HG03558 (cell line): Measurements from ENCODE around the gene TCEA3.

Experiments used
- ATAC-seq: cut with Tn5 transposase; IDR thresholded peaks from one replicate; pipeline ENCODE4 v1.9.1; 2021; ENCODE audit warnings: moderate number of reproducible peaks; ENCODE audit not compliant: unreplicated experiment; ENCODE audit errors: extremely low read depth

TCEA3 gene

GRCh38 chr1:23424293-23425192 lies at the start of gene TCEA3:
Gene TCEA3, minus strand, starts transcription at chr1:23424748. Its CDS starts 115 bp downstream, at chr1:23424633.
- ATAC-seq: no peak

- no peak for ATAC-seq
These were observed 48.7 kb upstream of the TCEA3 start for GRCh38 chr1:23473037-23473800.

GRCh38 chr1:23472351-23473036 lies 47.9 kb upstream of the TCEA3 start:
- no peak for ATAC-seq

DNA sequence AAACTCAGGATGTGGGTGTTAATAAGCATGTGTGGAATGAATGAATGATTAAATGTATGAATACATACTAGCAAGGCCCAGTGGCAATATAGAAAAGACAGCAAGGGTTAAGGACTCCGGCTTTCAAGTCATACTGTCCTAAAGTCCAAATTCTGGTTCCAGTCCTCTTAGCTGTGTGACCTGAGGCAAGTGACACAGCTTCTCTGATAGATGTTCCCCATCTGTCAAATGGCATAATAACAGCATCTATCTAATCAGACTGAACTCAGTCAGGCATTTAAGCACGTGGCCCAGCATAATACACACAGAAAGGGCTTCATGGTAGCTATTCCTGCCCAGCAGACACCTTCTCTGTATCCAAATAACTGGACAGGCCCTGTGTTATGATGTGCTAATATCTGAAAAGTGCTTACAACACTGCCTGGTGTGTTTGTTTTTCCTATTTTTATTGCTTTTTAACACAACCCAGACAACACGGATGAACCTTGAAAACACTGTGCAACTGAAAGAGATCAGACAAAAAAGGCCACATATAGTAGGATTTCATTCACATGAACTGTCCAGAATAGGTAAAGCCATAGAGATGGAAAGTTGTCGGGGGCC lies 47.0 kb upstream of the TCEA3 start:
- ATAC-seq: no peak

GRCh38 chr1:23470282-23471070 lies 45.9 kb upstream of the TCEA3 start:
- no peak for ATAC-seq

DNA sequence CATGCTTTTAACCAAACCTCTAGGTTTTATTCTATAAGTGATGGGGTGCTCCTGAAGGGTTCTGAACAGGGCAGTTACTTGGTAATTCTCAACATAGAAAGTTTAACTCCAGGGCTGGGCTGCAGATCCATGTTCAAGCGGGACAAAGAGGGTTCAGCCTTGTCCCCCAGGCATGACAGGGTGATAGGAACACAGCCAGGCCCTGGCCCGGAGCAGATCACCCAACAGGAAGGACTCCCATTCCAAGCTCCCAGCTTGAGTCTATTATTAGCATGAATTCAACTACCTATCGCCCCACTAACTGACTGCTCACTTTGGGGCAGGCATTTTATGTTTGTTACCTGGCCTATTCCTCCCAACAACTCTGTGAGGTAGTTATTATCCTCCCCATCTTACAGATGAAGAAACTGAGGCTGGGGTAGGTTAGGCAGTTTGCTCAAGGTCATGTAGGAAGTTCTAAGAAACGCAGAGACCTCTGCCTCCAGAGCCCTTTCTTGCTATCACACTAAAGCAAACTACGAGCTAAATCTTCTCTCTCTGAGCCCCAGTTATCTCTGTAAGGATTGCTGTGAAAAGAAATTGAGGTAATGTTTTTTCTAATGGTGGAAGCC lies 44.9 kb upstream of the TCEA3 start:
- ATAC-seq: no peak

GRCh38 chr1:23466423-23466989 lies 42.0 kb upstream of the TCEA3 start:
- ATAC-seq: no peak

DNA sequence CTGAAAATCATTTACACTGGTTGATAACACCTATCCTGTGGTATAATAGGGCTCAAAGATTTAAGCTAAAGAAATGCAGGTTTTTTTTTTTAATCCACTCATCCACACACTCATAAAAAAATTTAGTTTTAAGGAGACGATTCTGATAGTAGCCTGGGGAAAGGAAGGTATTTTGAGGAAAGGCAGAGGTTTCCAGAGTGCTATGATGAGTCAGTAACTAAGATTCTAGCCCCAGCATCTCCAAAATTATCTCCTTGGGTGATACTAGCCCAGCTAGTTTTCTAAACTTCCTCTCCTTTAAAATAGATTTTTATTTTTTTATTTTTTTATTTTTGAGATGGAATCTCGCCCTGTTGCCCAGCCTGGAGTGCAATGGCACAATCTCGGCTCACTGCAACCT lies 38.7 kb upstream of the TCEA3 start:
- no peak for ATAC-seq

DNA sequence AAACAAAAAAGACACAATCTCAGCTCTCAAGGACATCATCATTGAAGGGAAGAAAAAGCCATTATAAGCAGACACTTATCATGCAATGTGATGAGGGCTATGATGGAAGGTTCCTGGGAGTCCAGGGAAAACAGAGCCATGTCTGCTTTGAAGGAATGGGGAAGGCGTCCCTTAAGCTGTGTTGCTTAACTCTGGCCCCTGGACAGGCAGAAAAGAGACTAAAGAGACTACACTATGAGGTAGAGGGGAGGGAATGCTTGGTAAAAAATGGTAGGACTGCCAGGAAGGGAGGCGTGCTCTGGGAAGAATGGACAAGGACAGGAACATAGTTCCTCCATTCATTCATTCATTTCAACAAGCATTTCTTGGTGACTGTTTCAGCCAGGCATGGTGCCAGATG lies 38.2 kb upstream of the TCEA3 start:
- no peak for ATAC-seq

DNA sequence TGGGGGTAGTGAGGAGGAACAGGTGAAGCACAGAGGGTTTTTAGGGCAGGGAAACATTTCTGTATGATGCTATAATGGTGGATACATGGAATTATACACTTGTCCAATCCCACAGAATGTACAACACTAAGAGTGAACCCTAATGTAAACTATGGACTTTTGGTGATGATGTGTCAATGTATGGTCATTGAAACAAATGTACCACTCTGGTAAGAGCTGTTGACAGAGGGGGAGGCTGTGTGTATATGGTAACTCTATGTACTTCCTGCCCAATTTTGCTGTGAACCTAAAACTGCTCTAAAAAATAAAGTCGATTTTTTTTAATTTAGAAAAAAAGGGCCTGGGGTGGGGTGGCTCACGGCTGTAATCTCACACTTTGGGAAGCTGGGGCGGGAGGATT lies 36.5 kb upstream of the TCEA3 start:
- no peak for ATAC-seq

GRCh38 chr1:23460519-23460918 lies 36.0 kb upstream of the TCEA3 start:
- no peak for ATAC-seq

- ATAC-seq: no peak
These were observed 34.8 kb upstream of the TCEA3 start for GRCh38 chr1:23459338-23459757.

GRCh38 chr1:23456226-23456625 lies 31.7 kb upstream of the TCEA3 start:
- no peak for ATAC-seq

DNA sequence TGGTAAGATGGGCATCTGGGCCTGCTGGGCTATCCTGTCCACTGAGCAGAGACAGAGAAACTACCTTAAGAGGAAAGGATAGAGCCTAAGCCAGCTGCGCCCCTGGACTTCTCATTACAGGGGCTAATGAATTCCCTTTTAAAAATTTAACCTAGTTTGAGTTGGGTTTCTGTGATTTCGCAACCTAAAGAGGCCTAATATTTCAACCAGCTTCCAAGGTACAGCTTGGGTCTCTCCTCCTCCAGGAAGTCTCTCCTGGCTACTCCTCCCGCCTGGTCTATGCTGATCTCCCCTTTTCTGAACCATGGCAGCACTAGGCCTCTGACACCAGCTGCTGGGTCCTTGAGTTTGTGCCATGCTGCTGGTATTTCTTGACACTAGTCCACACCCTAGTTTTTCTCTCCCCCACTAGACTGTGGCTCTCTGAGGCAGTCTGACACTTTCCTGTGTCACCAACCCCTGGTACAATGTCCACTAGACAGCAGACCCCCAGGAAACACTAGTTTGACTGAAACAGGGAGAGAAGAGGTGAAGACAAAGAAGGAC lies 29.0 kb upstream of the TCEA3 start:
- no peak for ATAC-seq

GRCh38 chr1:23452011-23452411 lies 27.5 kb upstream of the TCEA3 start:
- no peak for ATAC-seq

GRCh38 chr1:23451441-23451840 lies 26.9 kb upstream of the TCEA3 start:
- no peak for ATAC-seq

DNA sequence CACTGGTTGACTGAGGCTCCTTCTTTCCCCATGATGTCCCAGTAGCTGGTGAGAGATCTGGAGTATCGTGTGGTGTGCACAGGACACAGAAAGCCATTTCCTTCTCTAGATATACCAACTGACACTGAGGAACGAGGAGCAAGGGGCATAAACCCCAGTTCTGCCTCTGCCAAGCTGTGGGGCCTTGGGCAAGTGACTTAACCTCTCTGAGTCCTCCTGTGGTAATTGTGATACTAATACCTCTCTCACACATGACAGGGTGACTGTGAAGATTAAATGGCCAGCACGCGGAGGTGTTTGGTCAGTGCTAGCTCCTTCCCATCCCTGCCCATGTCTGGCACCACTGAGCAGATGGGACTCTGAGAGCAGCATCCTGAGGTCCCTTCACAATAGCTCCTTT lies 26.3 kb upstream of the TCEA3 start:
- ATAC-seq: no peak

- ATAC-seq: no peak
These were observed 25.4 kb upstream of the TCEA3 start for GRCh38 chr1:23449958-23450357.

DNA sequence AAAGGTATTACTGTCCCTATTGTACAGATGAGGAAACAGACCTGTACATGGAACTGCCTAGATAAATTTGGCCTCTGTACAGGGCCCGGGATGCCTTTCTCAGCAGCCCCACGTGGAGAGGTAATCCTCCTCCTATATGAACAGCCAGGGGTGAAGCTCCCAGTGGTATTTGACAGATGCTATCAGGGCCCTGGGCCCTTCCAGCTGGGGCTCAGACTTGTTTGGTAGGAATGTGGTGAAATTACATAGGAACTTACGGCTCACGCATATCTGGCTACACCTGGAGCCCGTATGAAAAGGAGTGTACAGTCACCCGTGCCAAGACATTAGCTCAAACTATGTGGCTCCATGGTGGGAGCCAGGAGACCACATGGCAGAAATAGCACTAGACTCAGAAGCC lies 24.8 kb upstream of the TCEA3 start:
- no peak for ATAC-seq
